Stimulated activated CD8-positive, alpha-beta memory T cell treated with anti-CD3 and anti-CD28 coated beads, Interleukin-4, amount 100 ng/mL, for 4 hours (primary cell): Measurements from ENCODE around the gene DIP2C.
"Not testable (repeated sequence)": the region's sequence is repeated elsewhere in the genome, so short reads cannot be mapped to it uniquely, and the experiment has no call there.

Experiments
- DNase-seq, 2 donors: peaks; one replicate each; pipeline ENCODE4 v3.0.0-alpha.2; 2020; ENCODE audit warnings: low read depth in 2 of 2, low spot score in 1 of 2

Gene DIP2C

GRCh38 chr10:661597-662222 lies 27.8 kb downstream of the DIP2C start:
- no peak for DNase-seq

GRCh38 chr10:660970-661596 lies 28.4 kb downstream of the DIP2C start:
- no peak for DNase-seq

- no peak for DNase-seq
These were observed 29.0 kb downstream of the DIP2C start for GRCh38 chr10:660413-660969.

- no peak for DNase-seq
These were observed 29.8 kb downstream of the DIP2C start for GRCh38 chr10:659688-660141.

GRCh38 chr10:657816-658350 lies 31.6 kb downstream of the DIP2C start:
- DNase-seq, result not testable (repeated sequence)

GRCh38 chr10:656883-657282 lies 32.6 kb downstream of the DIP2C start:
- DNase-seq, result no peak

GRCh38 chr10:655184-655583 lies 34.3 kb downstream of the DIP2C start:
- DNase-seq, result no peak

- DNase-seq, result no peak
These were observed 34.8 kb downstream of the DIP2C start for GRCh38 chr10:654647-654996.

- no peak for DNase-seq
These were observed 35.3 kb downstream of the DIP2C start for GRCh38 chr10:653991-654646.

- DNase-seq, result not testable (repeated sequence)
These were observed 36.5 kb downstream of the DIP2C start for GRCh38 chr10:652832-653459.

GRCh38 chr10:652233-652632 lies 37.2 kb downstream of the DIP2C start:
- no peak for DNase-seq

GRCh38 chr10:651692-652091 lies 37.8 kb downstream of the DIP2C start:
- DNase-seq, result no peak

- no peak for DNase-seq
These were observed 38.4 kb downstream of the DIP2C start for GRCh38 chr10:650886-651615.

GRCh38 chr10:650441-650851 lies 39.0 kb downstream of the DIP2C start:
- no peak for DNase-seq

GRCh38 chr10:649798-650440 lies 39.5 kb downstream of the DIP2C start:
- no peak for DNase-seq

- no peak for DNase-seq
These were observed 40.0 kb downstream of the DIP2C start for GRCh38 chr10:649445-649797.

- not testable (repeated sequence) for DNase-seq
These were observed 42.4 kb downstream of the DIP2C start for GRCh38 chr10:647019-647418.

GRCh38 chr10:646118-646524 lies 43.3 kb downstream of the DIP2C start:
- no peak for DNase-seq

- no peak for DNase-seq
These were observed 44.5 kb downstream of the DIP2C start for GRCh38 chr10:644943-645334.
